ENCODE results near the gene SOWAHB. TPM values are rescaled to one million over a fixed set of nuclear protein-coding genes. Genes with fewer than 3 reads are reported as not detected.

The SOWAHB gene
- total RNA-seq, 1 donor from 2014 or later = 0.11 TPM

- H3K4me1 Mint-ChIP-seq = no peaks in the 10 kb centered on the region
- H3K9me3 Mint-ChIP-seq = peaks cover 6% of the 10 kb centered on the region
- peaks cover 20% of the 10 kb centered on the region for H3F3A ChIP-seq (ENCODE audit: low read depth)
- H3K4me1 ChIP-seq = peaks cover 5% of the 10 kb centered on the region
- no peak overlapping the region for H3K27ac ChIP-seq
- H3K27me3 ChIP-seq = peaks cover 97% of the 10 kb centered on the region
- H3K36me3 ChIP-seq = no peaks in the 10 kb centered on the region
- H3K79me2 ChIP-seq (ENCODE audit: low read depth) = no peaks in the 10 kb centered on the region
- no peaks in the 10 kb centered on the region for H3K9me3 ChIP-seq (ENCODE audit: low read depth)
- peaks cover 30% of the 10 kb centered on the region for H3K27me3 Mint-ChIP-seq (ENCODE audit: insufficient read depth, low read depth)
- no peak overlapping the region for H3K27ac Mint-ChIP-seq
- no peaks in the 10 kb centered on the region for H3K36me3 Mint-ChIP-seq
- no peak overlapping the region for H3K4me3 ChIP-seq
- H2AFZ ChIP-seq (replicated peaks) = no peak overlapping the region
- no peak overlapping the region for H3K9ac ChIP-seq
- peak overlapping the region; percentile 73 for H3K4me3 Mint-ChIP-seq
- no peak for TF ChIP-seq EZH2phosphoT487 (IDR thresholded peaks at IDR 0.05)
- no peak for TF ChIP-seq EZH2 (IDR thresholded peaks at IDR 0.05)
- no peak for TF ChIP-seq CTCF (IDR thresholded peaks at IDR 0.05)
- no peak overlapping the region for H3K4me2 ChIP-seq
- DNase-seq (ENCODE audit: low spot score) = no peak
- H4K20me1 ChIP-seq (ENCODE audit: low read depth) = no peaks in the 10 kb centered on the region
Observed at GRCh38 chr4:76896048-76896447, 1.9 kb downstream of the SOWAHB start.

- Mint-ChIP-seq H3K36me3 (no peaks in the 10 kb centered on the region), H3K27me3 (ENCODE audit: insufficient read depth, low read depth) (peaks cover 30% of the 10 kb centered on the region), H3K9me3 (peaks cover 6% of the 10 kb centered on the region), H3K4me3 (peak overlapping the region; percentile 25), H3K4me1 (no peaks in the 10 kb centered on the region), H3K27ac (no peak overlapping the region)
- H3K79me2 ChIP-seq (ENCODE audit: low read depth) = no peaks in the 10 kb centered on the region
- no peaks in the 10 kb centered on the region for H3K9me3 ChIP-seq (ENCODE audit: low read depth)
- no peak overlapping the region for H3K27ac ChIP-seq
- no peaks in the 10 kb centered on the region for H4K20me1 ChIP-seq (ENCODE audit: low read depth)
- DNase-seq (ENCODE audit: low spot score) = no peak
- no peak overlapping the region for H3K4me2 ChIP-seq
- TF ChIP-seq CTCF (IDR thresholded peaks at IDR 0.05) (peak; percentile 22), EZH2 (IDR thresholded peaks at IDR 0.05) (no peak), EZH2phosphoT487 (IDR thresholded peaks at IDR 0.05) (no peak)
- H3K4me3 ChIP-seq = no peak overlapping the region
- no peak overlapping the region for H2AFZ ChIP-seq (replicated peaks)
- no peaks in the 10 kb centered on the region for H3K36me3 ChIP-seq
- peaks cover 20% of the 10 kb centered on the region for H3F3A ChIP-seq (ENCODE audit: low read depth)
- H3K4me1 ChIP-seq = peaks cover 5% of the 10 kb centered on the region
- H3K27me3 ChIP-seq = peaks cover 96% of the 10 kb centered on the region
- no peak overlapping the region for H3K9ac ChIP-seq
Observed at GRCh38 chr4:76895619-76896018, 2.3 kb downstream of the SOWAHB start.

- H3K27me3 ChIP-seq = peaks cover 89% of the 10 kb centered on the region
- Mint-ChIP-seq H3K9me3 (peaks cover 4% of the 10 kb centered on the region), H3K27ac (no peak overlapping the region), H3K4me3 (no peak overlapping the region), H3K36me3 (no peaks in the 10 kb centered on the region), H3K4me1 (no peaks in the 10 kb centered on the region), H3K27me3 (ENCODE audit: insufficient read depth, low read depth) (peaks cover 26% of the 10 kb centered on the region)
- H3K4me1 ChIP-seq = peaks cover 5% of the 10 kb centered on the region
- TF ChIP-seq EZH2 (IDR thresholded peaks at IDR 0.05) (no peak), EZH2phosphoT487 (IDR thresholded peaks at IDR 0.05) (no peak), CTCF (IDR thresholded peaks at IDR 0.05) (no peak)
- no peak overlapping the region for H3K4me2 ChIP-seq
- peaks cover 20% of the 10 kb centered on the region for H3F3A ChIP-seq (ENCODE audit: low read depth)
- H4K20me1 ChIP-seq (ENCODE audit: low read depth) = no peaks in the 10 kb centered on the region
- H3K4me3 ChIP-seq = no peak overlapping the region
- no peak overlapping the region for H2AFZ ChIP-seq (replicated peaks)
- no peak for DNase-seq (ENCODE audit: low spot score)
- no peak overlapping the region for H3K9ac ChIP-seq
- no peaks in the 10 kb centered on the region for H3K36me3 ChIP-seq
- H3K27ac ChIP-seq = no peak overlapping the region
- no peaks in the 10 kb centered on the region for H3K9me3 ChIP-seq (ENCODE audit: low read depth)
- H3K79me2 ChIP-seq (ENCODE audit: low read depth) = no peaks in the 10 kb centered on the region
Observed at GRCh38 chr4:76894537-76895255, 3.2 kb downstream of the SOWAHB start.
